Fibroblast of lung (primary cell): Measurements from ENCODE around the gene MDC1. TPM values are rescaled to one million over a fixed set of nuclear protein-coding genes. Genes with fewer than 3 reads are reported as not detected.
"Not testable (repeated sequence)": the region's sequence is repeated elsewhere in the genome, so short reads cannot be mapped to it uniquely, and the experiment has no call there.

Experiments used
- DNase-seq, 2 donors: peaks; one replicate each; pipeline versions ENCODE4 v3.0.0 to v3.0.0-alpha.2; 2010; ENCODE audit warnings: low read depth in 2 of 2
- H2AFZ ChIP-seq: 2 replicates; pipeline ENCODE4 v1.5.1; 2012; ENCODE audit warnings: low read length, control low read depth, inconsistent platforms
- H3K27ac ChIP-seq: 2 replicates; pipeline ENCODE4 v1.5.1; 2011; ENCODE audit warnings: low read length, control low read depth; ENCODE audit not compliant: insufficient read depth
- H3K27me3 ChIP-seq: 2 replicates; pipeline ENCODE4 v1.5.1; 2011; ENCODE audit warnings: mild to moderate bottlenecking, low read length; ENCODE audit not compliant: control insufficient read depth, insufficient read depth
- H3K36me3 ChIP-seq: 2 replicates; pipeline ENCODE4 v1.5.1; 2011; ENCODE audit warnings: low read length; ENCODE audit not compliant: control insufficient read depth, insufficient read depth
- H3K4me1 ChIP-seq: 2 replicates; pipeline ENCODE4 v1.5.1; 2011; ENCODE audit warnings: low read length; ENCODE audit not compliant: control insufficient read depth, insufficient read depth; ENCODE audit errors: extremely low read depth
- H3K4me2 ChIP-seq: 2 replicates; pipeline ENCODE4 v1.5.1; 2011; ENCODE audit warnings: low read length, control low read depth; ENCODE audit not compliant: insufficient read depth; ENCODE audit errors: extremely low read depth
- H3K4me3 ChIP-seq, 4 experiments: fragments of 200-600 bp in 1 of 4; sonication (generic) in 1 of 4; replicated peaks in 1 of 4; 2 replicates each; pipeline ENCODE4 v1.5.1; 2011 to 2016; ENCODE audit warnings: low read length in 4 of 4, low read depth in 3 of 4, mild to moderate bottlenecking in 3 of 4, control low read depth in 2 of 4, inconsistent platforms in 1 of 4, mixed read lengths in 1 of 4; ENCODE audit not compliant: insufficient read depth in 1 of 4; ENCODE audit errors: control extremely low read depth in 1 of 4
- H3K79me2 ChIP-seq: 2 replicates; pipeline ENCODE4 v1.5.1; 2012; ENCODE audit warnings: mild to moderate bottlenecking, low read length, inconsistent platforms; ENCODE audit not compliant: control insufficient read depth, insufficient read depth
- H3K9ac ChIP-seq: 2 replicates; pipeline ENCODE4 v1.5.1; 2011; ENCODE audit warnings: mild to moderate bottlenecking, low read length, control low read depth; ENCODE audit not compliant: insufficient read depth
- H3K9me3 ChIP-seq: 2 replicates; pipeline ENCODE4 v1.5.1; 2012; ENCODE audit warnings: low read depth, low read length; ENCODE audit not compliant: control insufficient read depth, insufficient read depth
- H4K20me1 ChIP-seq: 2 replicates; pipeline ENCODE4 v1.5.1; 2011; ENCODE audit warnings: low read length; ENCODE audit not compliant: control insufficient read depth, insufficient read depth; ENCODE audit errors: extremely low read depth
- CTCF ChIP-seq, 2 donors: IDR thresholded peaks in 1 of 2; conservative IDR thresholded peaks in 1 of 2; 1 replicate in 1 of 2; 2 replicates in 1 of 2; pipeline ENCODE4 v1.5.1; 2011 to 2012; ENCODE audit warnings: low read length in 2 of 2, control low read depth in 1 of 2, inconsistent platforms in 1 of 2, low read depth in 1 of 2, mild to moderate bottlenecking in 1 of 2
- EZH2 ChIP-seq: IDR thresholded peaks from 2 replicates; pipeline ENCODE4 v1.5.1; 2012; ENCODE audit warnings: low read length, control low read depth, mild to moderate bottlenecking; ENCODE audit errors: missing control alignments
- polyA plus RNA-seq, 2 donors: library from polyadenylated mRNA; depleted of rRNA in 1 of 2; stranded (reverse) in 1 of 2; unstranded in 1 of 2; fragments of >200 nt; gene quantifications; 2 replicates each; pipeline ENCODE4 v1.2.1, GENCODE V29; 2011 to 2012; ENCODE audit warnings: missing spikeins in 1 of 2
- total RNA-seq: library from RNA; depleted of rRNA; stranded (reverse); fragments of >200 nt; gene quantifications from 2 replicates; pipeline ENCODE4 v1.2.1, GENCODE V29; 2014

Gene MDC1
- total and polyA plus RNA-seq, 2 donors (not counting 1 experiment from before 2014, with no cell fraction given): 3.3 to 5.0 TPM

- Histone ChIP-seq H2AFZ (no peak overlapping the region), H3K27ac (peak overlapping the region; percentile 92), H3K4me2 (peak overlapping the region; percentile 92), H3K9me3 (no peaks in the 10 kb centered on the region), H3K79me2 (peaks cover 66% of the 10 kb centered on the region), H3K27me3 (no peaks in the 10 kb centered on the region), H4K20me1 (peaks cover 5% of the 10 kb centered on the region), H3K9ac (peak overlapping the region; percentile 96), H3K4me1 (peaks cover 15% of the 10 kb centered on the region), H3K4me3 (peak overlapping the region; percentile 73 to 97 (median 76)), H3K36me3 (peaks cover 14% of the 10 kb centered on the region)
- DNase-seq: peak; percentile 57 to 77
- TF ChIP-seq CTCF (conservative IDR thresholded peaks at IDR 0.05 in 1 of 2, IDR thresholded peaks at IDR 0.05 in 1 of 2; ENCODE audit: low read depth in 1 of 2, low read length in 2 of 2): peak; percentile 89
- no peak for TF ChIP-seq EZH2
Measured at GRCh38 chr6:30722280-30723112, 5.4 kb upstream of the MDC1 start.

GRCh38 chr6:30722025-30722279 is 4.9 kb upstream of the MDC1 start:
- peak overlapping the region; percentile 96 for H3K9ac ChIP-seq
- peak overlapping the region; percentile 73 to 97 (median 76) for H3K4me3 ChIP-seq
- H2AFZ ChIP-seq, H4K20me1 ChIP-seq, H3K27me3 ChIP-seq, H3K9me3 ChIP-seq: not testable (repeated sequence)
- H3K79me2 ChIP-seq: peaks cover 66% of the 10 kb centered on the region
- DNase-seq: peak in 1 of 2 donors; percentile 56
- peaks cover 14% of the 10 kb centered on the region for H3K36me3 ChIP-seq
- H3K4me2 ChIP-seq: peak overlapping the region; percentile 92
- peaks cover 15% of the 10 kb centered on the region for H3K4me1 ChIP-seq
- peak overlapping the region; percentile 92 for H3K27ac ChIP-seq

- peak overlapping the region; percentile 96 for H3K9ac ChIP-seq
- H4K20me1 ChIP-seq: peaks cover 5% of the 10 kb centered on the region
- H3K4me2 ChIP-seq: peak overlapping the region; percentile 92
- H3K4me3 ChIP-seq: peak overlapping the region; percentile 77 to 97 (median 94)
- H3K4me1 ChIP-seq: peaks cover 16% of the 10 kb centered on the region
- no peaks in the 10 kb centered on the region for H3K9me3 ChIP-seq
- DNase-seq: peak; percentile 82 to 90
- peaks cover 71% of the 10 kb centered on the region for H3K79me2 ChIP-seq
- no peaks in the 10 kb centered on the region for H3K27me3 ChIP-seq
- peaks cover 14% of the 10 kb centered on the region for H3K36me3 ChIP-seq
- no peak for TF ChIP-seq EZH2
- peak in 1 of 2 donors; percentile 14 for TF ChIP-seq CTCF (conservative IDR thresholded peaks at IDR 0.05 in 1 of 2, IDR thresholded peaks at IDR 0.05 in 1 of 2; ENCODE audit: low read depth in 1 of 2, low read length in 2 of 2)
- H2AFZ ChIP-seq: no peak overlapping the region
- H3K27ac ChIP-seq: peak overlapping the region; percentile 94
Measured at GRCh38 chr6:30721198-30722024, 4.3 kb upstream of the MDC1 start.
